ENCODE results near the gene CCDC110.
"Not testable (repeated sequence)": the region's sequence is repeated elsewhere in the genome, so short reads cannot be mapped to it uniquely, and the experiment has no call there.

The CCDC110 gene

DNA sequence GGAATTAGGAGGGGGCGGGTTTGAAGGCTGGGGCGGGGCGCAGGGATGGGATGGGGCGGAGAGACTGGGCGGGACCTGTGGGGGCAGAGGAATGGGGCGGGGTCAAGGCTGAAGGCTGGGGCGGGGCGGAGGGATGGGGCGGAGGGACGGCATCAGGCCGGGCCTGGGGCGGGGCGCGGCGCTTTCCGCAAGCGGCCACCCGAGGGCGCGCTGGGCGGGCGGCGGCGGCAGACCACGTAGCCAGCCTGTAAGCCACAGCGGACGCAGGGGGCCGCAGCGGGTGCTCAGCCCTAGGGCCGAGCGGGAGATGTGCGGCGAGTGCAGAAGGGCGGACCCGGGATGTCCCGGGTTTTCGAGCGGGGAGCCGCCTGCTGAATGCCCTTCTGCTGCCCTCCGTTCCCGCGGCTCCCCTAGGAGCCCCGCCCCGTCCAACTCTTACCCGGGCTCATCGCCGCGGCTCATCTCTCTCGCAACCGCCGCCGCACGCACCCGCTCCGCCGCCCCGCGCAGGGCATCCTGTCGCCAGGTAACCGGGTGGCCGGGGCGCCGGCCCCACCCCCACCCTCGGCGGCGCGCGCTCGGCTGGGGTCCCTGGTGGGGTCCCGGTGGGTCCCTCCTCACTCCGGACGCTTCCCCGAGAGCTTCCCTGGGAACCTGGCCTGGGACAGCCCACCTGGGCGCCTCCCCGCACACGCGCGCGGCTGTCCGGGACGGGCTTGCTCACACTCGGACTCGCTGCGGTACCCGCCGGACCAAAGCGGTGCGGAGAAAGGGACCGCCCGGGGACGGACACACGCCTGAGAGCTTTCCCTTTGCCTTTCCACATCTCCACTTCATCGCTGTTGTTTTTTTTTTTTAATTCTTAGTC, at the start of gene CCDC110:
CCDC110 (minus strand) TSS at position 499 of the 868 bp plus-strand sequence; CDS start at position 449, 50 bp downstream.
- DNase-seq (ENCODE audit: low spot score) = peak; percentile 98

DNA sequence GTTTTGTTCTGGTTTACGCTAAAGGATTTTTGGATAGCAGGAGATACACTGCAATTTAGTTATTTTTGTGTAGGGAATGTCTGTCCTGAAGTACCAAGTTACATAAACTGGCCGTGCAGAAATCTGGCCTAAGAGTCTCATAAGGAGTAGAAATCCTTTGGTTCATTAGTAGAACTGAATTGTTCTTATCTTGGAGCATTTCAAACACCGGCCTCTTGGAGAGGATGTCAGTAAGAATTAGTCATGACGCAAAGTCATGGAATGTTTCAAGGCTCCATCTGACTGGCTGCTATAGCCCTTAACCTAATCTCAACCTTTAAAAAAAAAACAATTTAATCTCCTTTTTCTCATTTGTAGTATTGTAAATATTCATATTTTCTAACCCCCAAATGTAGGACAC, 48.6 kb upstream of the CCDC110 start:
- no peak for DNase-seq (ENCODE audit: low spot score)

DNA sequence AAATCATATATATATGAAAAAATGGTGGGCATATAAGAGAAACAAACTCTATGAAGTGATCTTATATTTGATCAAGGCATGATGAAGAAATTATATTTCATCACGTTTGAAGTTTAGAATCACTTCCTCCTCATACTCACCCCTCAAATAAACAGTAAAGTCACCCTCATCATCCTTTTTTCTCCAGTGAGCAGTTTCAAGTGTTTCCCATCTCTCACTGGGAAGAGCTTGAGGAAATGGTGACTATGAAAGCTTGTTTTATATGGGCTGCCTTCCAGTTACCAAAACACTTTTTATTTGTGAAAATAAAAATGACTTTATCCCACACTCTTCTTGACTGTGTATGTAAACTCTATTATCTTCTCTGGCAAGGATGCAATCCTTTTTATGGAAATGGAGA, 47.0 kb upstream of the CCDC110 start:
- no peak for DNase-seq (ENCODE audit: low spot score)

DNA sequence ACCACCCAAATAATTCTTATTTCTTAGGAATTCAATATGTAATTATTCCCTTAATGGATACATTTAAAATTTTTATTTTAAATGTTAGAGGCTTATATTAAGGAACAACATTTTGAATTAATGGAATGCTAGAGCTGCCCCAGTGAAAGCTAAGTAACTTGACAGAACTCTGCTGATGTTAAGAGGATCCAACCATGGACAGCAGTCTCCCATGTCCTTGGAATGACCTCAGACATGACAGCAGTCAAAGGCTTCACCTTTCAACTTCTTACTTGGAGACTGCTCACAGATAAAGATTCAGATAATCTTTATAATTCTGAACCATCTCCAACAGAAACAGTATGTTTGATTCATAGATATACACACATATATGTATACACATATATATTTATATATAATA, 46.5 kb upstream of the CCDC110 start:
- DNase-seq (ENCODE audit: low spot score) = no peak

DNA sequence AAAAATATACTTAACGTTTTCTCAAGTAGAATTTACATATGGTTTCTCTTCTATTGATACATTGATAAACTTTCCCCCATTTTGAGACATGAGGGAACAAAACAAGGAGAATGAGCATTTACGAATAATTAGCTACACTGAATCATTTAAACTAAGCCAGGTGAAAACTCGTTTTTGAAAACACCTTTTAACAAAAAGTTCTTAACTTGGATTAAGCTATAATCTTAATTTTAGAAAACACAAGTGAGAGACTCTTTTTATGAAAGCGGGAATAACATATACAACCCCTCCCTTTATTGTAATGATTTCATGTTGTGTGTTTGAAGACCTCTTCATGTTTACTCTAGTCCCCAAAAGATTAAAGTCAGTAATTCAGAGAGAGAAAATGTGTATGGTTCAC, 43.7 kb upstream of the CCDC110 start:
- no peak for DNase-seq (ENCODE audit: low spot score)

DNA sequence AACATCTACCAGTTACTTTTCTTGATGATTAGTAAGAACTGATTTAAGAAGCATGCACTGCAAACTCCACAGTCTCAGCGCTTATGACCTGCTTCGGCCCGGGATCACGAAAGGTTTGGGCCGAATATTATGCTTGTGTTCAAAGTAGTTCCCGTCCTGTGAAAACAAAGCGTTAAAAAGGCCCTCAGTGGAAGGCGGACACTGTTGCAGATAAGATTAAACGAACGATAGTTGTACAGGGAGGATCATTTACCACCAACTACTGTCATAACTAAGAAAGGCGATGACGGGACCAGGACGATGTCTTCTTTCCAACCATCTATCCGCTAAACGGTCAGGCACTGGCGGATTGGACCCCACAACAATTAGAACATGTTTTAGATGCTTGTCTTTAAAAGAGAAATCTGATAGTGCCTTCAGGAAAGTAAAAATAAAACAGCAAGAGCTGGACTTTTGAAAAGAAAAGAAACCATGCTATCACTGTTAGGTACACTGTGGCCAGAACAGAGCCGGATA, 42.7 kb upstream of the CCDC110 start:
- DNase-seq (ENCODE audit: low spot score) = no peak

DNA sequence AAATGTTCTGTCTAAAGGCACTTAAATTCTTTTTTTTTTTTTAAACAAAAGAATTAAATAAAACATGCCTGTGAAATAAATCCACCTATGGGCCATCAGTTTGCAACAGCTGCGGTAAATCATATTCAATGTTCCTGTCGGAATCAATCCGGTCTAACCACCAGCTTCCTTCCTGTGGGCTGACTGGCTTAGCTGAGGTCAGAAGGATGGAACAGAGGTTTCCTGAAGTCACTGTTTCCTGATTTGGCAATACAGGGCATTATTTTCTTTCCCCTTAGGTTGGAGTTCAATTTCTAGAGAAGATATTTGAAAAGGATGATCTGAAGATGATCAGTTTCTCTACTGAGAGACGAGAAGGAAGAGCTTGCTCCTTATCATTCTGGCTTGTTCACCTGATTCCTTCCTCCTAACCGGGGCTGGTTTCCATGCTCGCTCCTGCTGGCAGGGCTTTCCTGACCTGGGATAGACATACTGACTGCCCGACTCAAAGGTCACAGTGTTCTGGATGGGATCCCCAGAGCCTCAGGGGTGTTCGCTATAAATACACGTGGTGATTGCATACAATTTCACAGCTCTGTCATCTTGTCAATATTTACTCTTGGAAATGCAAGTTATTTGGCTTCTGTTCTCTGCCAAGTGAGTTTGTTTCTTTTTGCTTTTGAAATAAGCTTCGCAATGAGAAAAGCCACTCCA, 42.1 kb upstream of the CCDC110 start:
- peak; percentile 16 for DNase-seq (ENCODE audit: low spot score)

DNA sequence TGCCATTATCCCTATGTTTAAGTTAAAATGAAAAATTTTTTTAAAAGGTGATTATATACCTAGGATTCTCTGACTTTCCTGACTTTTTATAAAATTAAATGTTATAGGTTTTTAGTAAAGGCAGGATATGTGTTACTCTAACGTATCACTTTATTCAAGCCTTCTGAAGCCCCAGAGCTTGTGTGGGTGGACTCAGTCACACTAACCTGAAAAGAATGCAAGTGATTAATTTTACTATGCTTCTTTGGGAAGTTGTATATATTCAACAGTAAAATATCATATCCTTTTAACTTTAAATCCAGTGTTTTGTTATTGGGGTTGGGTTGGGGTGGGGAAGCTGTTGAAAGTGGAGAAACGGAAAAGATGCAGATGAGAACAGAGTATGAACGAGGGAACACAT, 41.0 kb upstream of the CCDC110 start:
- no peak for DNase-seq (ENCODE audit: low spot score)

DNA sequence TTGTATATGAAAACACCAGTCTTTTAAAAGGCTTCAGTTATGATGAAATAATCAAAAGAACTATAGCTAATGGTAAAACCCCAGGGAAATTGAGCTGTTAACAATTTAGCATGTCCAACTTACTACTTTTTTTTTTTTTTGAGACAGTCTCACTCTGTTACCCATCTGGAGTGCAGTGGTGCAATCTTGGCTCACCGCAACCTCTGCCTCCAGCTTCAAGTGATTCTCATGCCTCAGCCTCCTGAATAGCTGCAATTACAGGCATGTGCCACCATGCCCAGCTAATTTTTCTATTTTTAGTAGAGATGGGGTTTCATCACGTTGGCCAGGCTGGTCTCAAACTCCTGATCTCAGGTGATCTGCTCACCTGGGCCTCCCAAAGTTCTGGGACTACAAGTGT, 39.7 kb upstream of the CCDC110 start:
- not testable (repeated sequence) for DNase-seq (ENCODE audit: low spot score)

DNA sequence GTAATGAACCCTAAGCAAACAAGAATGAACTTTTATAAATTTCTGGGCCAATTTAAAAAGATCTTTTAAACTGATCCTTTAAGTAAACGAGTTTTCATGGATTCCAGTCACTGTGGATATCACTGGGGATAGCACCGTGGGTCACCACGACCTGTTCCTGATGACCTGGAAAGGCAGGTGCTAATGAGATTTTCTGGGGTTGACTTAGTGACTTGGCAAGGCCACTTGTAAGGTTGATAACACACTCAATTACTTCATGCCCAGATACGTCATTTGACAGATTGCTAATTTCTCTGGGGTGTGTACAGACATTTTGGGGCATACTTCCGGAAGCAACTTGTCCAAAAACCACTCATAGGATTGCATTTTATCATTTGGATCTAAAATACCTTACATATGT, 39.3 kb upstream of the CCDC110 start:
- DNase-seq (ENCODE audit: low spot score) = no peak

DNA sequence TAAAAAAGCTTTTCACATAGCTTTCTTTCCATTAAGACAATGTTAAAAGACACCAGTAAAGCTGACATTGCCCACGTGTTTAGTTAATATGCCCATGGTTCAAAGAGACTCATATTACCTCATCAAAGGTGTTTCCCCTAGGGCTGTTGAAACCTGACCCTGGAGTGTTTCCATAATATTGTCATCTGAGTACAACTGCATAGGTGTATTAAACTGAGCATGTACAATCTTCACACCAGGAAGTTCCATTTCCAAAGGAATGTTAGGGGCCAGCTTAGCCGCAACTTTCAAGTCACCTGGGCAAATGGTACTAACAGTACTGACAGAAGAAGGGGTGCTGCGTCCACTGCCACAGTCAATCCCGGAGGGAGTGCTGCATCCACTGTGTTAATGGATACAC, 36.6 kb upstream of the CCDC110 start:
- DNase-seq (ENCODE audit: low spot score) = no peak

DNA sequence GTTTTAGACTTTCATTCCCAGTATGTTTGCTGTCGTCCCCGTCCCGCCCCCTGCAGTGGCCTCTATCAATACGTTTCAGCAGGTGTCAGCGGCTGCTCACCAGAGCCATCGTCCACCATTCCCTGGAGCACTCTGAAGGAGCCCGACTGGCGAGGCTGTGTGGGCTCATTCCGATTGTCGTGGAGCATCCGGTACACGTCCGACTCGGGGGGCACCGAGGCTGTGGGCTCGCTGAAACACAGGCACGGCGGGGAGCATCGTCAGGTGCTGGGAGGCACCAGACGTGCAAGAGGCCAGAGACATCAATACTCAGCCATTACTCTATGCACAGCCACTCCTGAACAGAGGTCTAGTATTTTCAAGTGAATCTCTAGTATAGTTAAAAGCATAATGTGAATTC, 34.9 kb upstream of the CCDC110 start:
- no peak for DNase-seq (ENCODE audit: low spot score)

DNA sequence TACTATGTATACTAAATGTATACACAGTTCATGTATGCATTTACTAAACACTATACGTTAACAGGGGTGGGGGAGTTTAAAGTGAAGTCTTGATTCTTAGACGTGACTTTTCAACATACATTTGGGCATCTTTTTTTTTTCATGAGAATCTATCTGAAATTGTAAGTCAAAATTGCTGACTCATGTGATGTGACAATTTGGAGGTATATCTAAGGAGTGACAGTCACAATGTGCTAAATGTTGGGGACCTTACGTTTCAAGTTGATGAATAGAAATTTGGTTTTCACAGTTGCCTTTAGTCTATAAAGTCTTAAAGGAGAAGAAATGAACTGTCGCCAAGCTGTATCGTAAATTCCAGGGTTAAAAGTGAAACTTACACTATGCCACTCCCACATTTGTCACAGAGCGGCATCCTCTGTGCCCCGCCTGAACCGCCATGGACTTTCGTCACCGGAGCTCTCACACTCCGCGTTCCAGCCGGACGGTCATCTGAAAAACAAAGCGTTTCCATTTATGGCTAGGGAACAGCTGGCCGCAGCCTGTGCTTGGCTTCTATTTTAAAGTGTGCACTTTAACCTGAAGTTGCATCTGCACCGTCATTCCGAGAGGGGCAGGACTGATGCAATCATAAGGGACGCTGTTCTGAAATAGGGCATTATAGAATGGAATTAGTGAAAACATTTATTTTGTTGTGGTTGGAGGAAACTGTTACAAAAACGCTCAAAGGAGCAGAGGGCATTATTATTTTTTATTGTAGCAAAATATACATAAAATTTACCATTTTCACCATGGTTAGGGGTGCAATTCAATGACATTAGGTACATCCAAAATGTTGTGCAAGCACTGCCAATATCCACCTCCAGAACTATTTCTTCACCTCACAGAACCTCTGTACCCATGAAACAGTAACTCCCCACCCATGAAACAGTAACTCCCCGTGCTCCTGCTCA, 32.8 kb upstream of the CCDC110 start:
- DNase-seq (ENCODE audit: low spot score) = no peak

DNA sequence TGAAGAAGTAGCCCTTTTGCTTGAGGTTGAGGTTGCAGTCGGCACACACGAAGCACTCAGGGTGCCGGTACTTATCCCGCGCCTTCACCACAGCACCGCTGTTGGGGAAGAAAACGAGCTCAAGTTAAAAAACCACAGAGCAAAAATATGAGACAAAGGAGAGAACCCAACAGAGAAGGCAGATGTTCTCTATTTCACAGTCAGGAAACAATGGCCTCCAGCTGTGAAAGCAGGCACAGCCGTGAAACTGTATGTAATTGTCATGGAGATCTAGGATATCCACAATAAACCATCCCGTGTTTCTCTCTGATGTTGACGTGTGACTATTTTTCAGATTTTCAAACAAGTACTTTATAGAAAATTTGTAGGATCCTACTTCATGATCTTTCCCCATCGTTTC, 30.9 kb upstream of the CCDC110 start:
- DNase-seq (ENCODE audit: low spot score) = no peak

DNA sequence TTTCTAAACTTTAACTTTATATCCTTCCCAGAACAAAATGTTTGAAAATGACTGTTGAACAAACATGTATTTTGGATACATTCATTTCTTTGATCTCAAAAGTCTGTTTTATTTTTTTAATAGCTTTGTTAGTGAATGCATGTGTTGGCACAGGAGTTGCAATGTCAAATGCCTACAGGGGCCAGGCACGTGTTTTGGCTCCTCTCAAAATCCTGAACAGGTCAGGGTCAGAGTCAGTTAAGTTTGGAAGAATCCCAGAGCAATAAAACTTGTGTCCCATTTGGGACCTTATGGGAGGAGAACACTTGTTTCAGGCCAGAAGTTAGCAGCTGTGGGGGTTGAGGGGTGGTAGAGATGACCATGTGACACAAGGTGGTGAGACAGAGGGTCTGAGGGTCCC, 29.0 kb upstream of the CCDC110 start:
- no peak for DNase-seq (ENCODE audit: low spot score)

DNA sequence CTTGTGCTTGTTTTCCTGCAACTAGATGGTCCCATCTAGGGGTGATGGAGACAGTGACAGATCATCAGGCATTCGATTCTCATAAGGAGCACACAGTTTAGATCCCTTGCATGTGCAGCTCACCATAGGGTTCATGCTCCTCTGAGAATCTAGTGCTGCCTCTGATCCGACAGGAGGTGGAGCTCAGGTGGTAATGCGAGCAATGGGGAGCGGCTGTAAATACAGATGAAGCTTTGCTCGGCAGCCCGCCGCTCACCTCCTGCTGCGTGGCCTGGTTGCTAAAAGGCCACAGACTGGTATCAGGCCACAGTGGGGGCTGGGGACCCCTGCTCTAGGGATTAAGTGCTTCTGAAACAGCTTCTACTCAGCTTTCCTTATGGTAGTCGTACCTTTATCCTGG, 28.5 kb upstream of the CCDC110 start:
- no peak for DNase-seq (ENCODE audit: low spot score)

DNA sequence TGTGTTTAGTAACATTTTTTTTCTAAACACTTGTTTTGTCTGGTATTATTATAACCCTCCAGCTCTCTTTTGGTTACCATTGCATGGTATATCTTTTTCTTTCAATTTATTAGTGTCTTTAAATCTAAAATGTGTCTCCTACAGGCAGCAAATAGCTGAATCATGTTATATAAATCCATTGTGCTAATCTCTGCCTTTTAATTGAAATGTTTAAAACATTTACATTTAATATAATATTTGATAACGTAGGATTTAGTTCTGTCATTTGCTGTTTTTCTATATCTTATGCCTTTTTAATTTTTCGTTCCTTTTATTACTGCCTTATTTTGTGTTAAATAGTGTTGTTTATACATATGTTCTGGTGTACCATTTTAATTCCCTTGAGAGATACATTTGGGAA, 17.1 kb upstream of the CCDC110 start:
- DNase-seq (ENCODE audit: low spot score) = no peak

DNA sequence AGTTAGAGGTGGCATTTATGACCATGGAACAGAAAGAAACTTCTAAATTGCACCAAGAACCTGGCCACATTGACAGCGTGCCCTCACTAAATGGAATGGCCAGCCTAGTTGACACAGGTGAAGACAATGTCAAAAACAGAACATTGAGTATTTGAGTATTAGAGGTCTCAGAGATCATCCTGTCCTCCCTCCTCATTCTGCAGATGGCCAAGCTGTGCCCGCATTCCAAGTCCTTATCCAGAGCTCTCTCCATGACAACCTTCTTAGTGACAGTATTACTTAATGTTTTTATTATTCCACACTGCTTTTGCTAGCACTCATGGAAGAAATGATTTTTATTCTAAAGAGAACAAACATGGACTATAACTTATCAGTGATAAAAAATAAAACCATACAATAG, 9.9 kb upstream of the CCDC110 start:
- peak; percentile 14 for DNase-seq (ENCODE audit: low spot score)

DNA sequence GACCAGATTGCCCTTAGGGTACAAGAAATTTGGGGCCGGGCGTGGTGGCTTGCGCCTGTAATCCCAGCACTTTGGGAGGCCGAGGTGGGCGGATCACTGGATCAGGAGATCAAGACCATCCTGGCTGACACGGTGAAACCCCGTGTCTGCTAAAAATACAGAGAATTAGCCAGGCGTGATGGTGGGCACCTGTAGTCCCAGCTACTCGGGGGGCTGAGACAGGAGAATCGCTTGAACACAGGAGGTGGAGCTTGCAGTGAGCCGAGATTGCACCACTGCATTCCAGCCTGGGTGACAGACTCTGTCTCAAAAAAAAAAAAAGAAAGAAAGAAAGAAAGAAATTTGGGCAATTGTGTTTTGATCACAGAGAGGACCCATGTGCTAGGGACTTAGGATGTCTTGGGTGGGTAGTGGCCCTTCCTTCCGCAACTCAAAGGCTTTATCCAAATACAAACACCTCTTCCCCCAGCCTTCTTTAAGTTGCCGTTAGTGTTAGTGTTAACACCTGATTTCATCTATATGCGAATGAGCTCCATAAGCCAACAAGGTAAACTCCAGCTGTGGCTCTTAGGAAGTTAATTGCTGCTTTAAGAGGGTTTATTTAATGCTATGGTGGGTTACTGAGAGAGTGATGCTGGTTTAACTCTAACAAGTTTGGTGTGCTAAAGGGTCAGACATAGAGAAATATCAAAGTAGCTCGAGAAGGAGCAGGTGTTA, 8.6 kb upstream of the CCDC110 start:
- DNase-seq (ENCODE audit: low spot score) = no peak

DNA sequence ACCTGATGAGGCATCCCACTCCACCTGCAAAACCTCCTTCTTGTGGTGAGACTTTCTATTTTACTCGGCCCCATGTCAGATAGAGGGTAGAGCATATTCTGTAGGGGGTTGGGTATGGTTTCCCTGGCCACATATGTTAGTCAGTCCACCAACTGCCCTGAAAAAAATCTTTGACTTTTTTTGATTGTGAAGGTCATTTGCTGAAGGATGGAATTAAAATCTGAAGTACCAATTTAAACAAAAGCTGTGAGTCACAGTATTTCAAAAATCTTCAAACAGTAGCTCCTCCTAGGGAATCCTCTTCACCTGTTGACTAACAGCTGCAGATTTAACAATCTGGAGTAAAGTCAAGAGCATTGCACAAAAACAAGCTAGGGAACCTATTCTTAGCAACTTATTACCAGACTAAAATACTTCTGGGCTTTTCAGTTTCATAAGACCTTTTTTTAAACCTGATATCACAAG, 8.0 kb upstream of the CCDC110 start:
- no peak for DNase-seq (ENCODE audit: low spot score)

DNA sequence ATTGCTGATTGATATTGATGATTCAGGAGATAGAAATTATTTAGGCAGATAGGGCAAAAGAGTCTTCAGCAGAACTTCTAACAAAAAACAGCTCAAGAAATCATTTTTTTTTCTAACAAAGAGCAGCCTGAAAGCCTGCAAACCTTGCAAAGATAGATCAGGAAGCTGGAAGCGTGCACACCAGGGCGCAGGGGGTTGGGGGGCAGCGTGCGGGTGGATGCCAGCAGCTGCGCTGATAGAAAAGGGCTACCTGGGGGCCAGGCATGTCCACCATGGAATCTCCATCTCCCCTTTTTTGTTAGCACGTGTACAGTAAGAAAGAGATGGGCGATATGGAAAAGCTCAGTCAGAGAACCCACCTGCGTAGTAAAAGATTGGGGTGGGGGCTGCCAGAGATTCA, 1.7 kb upstream of the CCDC110 start:
- no peak for DNase-seq (ENCODE audit: low spot score)
